Fibroblast of lung (primary cell): ENCODE data around the gene ESR2.

ENCODE experiments used
- CTCF ChIP-seq, 2 donors: IDR thresholded peaks in 1 of 2; conservative IDR thresholded peaks in 1 of 2; 1 replicate in 1 of 2; 2 replicates in 1 of 2; pipeline ENCODE4 v1.5.1; 2011 to 2012; ENCODE audit warnings: low read length in 2 of 2, control low read depth in 1 of 2, inconsistent platforms in 1 of 2, low read depth in 1 of 2, mild to moderate bottlenecking in 1 of 2
- EZH2 ChIP-seq: IDR thresholded peaks from 2 replicates; pipeline ENCODE4 v1.5.1; 2012; ENCODE audit warnings: low read length, control low read depth, mild to moderate bottlenecking; ENCODE audit errors: missing control alignments

- TF ChIP-seq CTCF (conservative IDR thresholded peaks at IDR 0.05 in 1 of 2, IDR thresholded peaks at IDR 0.05 in 1 of 2; ENCODE audit: low read depth in 1 of 2, low read length in 2 of 2) (no peak), EZH2 (no peak)
These were observed 91.5 kb downstream of the ESR2 start for GRCh38 chr14:64202716-64203115.
